HEK293 (cell line): ENCODE measurements around the gene PXYLP1.

Source experiments
- CTCF ChIP-seq: fragments of 450-650 bp; formaldehyde crosslinking; IDR thresholded peaks from 2 replicates; pipeline ENCODE4 v1.5.1; 2016; ENCODE audit warnings: missing biosample characterization, missing genetic modification characterization
- HOXA7 ChIP-seq: sonication (generic); formaldehyde crosslinking; IDR thresholded peaks from 2 replicates; pipeline ENCODE4 v1.8.1; 2022; ENCODE audit warnings: missing genetic modification reagents, borderline replicate concordance
- KLF10 ChIP-seq: fragments of 450-650 bp; IDR thresholded peaks from 2 replicates; pipeline ENCODE4 v1.5.1; 2018; ENCODE audit warnings: missing biosample characterization, mild to moderate bottlenecking, missing genetic modification characterization
- REST ChIP-seq: fragments of 450-650 bp; formaldehyde crosslinking; IDR thresholded peaks from 2 replicates; pipeline ENCODE4 v1.5.1; 2016; ENCODE audit warnings: missing biosample characterization, missing genetic modification characterization
- ZBTB8A ChIP-seq: fragments of 450-650 bp; formaldehyde crosslinking; IDR thresholded peaks from 2 replicates; pipeline ENCODE4 v1.5.1; 2016; ENCODE audit warnings: missing biosample characterization, missing genetic modification characterization
- ZNF138 ChIP-seq: fragments of 450-650 bp; formaldehyde crosslinking; IDR thresholded peaks from 2 replicates; pipeline ENCODE4 v1.5.1; 2016; ENCODE audit warnings: missing biosample characterization, missing genetic modification characterization, borderline replicate concordance
- ZNF157 ChIP-seq: fragments of 450-650 bp; formaldehyde crosslinking; IDR thresholded peaks from 2 replicates; pipeline ENCODE4 v1.5.1; 2016; ENCODE audit warnings: missing biosample characterization, missing genetic modification characterization
- ZNF324 ChIP-seq: fragments of 450-650 bp; formaldehyde crosslinking; IDR thresholded peaks from 2 replicates; pipeline ENCODE4 v1.5.1; 2016; ENCODE audit warnings: missing biosample characterization, missing genetic modification characterization
- ZNF335 ChIP-seq: fragments of 450-650 bp; formaldehyde crosslinking; conservative IDR thresholded peaks from 2 replicates; pipeline ENCODE4 v1.5.1; 2016; ENCODE audit warnings: missing biosample characterization, missing genetic modification characterization
- ZNF426 ChIP-seq: fragments of 450-650 bp; formaldehyde crosslinking; IDR thresholded peaks from 2 replicates; pipeline ENCODE4 v1.5.1; 2017; ENCODE audit warnings: missing biosample characterization, missing genetic modification characterization, mild to moderate bottlenecking, inconsistent platforms, moderate library complexity
- ZNF558 ChIP-seq: fragments of 450-650 bp; formaldehyde crosslinking; IDR thresholded peaks from 2 replicates; pipeline ENCODE4 v1.5.1; 2016; ENCODE audit warnings: missing biosample characterization, missing genetic modification characterization
- TF ChIP-seq, protein P1 (sequence below): IDR thresholded peaks from 2 replicates; pipeline ENCODE4 v1.6.1; 2011; ENCODE audit warnings: mild to moderate bottlenecking, low read depth, low read length, borderline replicate concordance
- TF ChIP-seq, protein P2 (sequence below): fragments of 450-650 bp; formaldehyde crosslinking; IDR thresholded peaks from 2 replicates; pipeline ENCODE4 v1.5.1; 2017; ENCODE audit warnings: missing biosample characterization, missing genetic modification characterization
- TF ChIP-seq, protein P3 (sequence below): fragments of 450-650 bp; formaldehyde crosslinking; IDR thresholded peaks from 2 replicates; pipeline ENCODE4 v1.5.1; 2016; ENCODE audit warnings: missing biosample characterization, missing genetic modification characterization

DNA sequence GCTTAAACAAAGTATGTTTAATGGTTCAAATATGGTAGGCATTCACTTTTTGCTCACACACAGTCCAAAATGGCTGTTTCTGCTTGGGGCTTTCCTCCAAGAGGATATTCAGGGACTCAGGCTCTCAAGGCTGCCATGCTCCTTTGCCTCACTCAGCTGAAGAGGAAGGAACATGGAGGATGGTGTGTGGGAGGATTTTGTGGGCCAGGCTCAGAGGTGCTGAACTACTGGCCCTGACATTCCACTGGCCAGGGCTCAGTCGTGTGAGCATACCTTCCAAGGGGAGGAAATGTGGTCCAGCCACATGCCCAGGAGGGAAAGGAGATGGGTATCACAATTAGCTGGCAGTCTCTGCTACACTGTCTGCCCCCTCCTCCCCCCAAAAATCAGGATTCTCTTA is 8.7 kb downstream of the PXYLP1 start:
- TF ChIP-seq, protein P1, sequence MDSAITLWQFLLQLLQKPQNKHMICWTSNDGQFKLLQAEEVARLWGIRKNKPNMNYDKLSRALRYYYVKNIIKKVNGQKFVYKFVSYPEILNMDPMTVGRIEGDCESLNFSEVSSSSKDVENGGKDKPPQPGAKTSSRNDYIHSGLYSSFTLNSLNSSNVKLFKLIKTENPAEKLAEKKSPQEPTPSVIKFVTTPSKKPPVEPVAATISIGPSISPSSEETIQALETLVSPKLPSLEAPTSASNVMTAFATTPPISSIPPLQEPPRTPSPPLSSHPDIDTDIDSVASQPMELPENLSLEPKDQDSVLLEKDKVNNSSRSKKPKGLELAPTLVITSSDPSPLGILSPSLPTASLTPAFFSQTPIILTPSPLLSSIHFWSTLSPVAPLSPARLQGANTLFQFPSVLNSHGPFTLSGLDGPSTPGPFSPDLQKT, result no peak
- TF ChIP-seq ZNF157 (tag by site-specific recombination) (no peak), CTCF (tag by site-specific recombination) (no peak), REST (tag by site-specific recombination) (no peak), ZNF324 (tag by site-specific recombination) (no peak), ZNF138 (tag by site-specific recombination) (no peak), ZNF335 (tag by site-specific recombination) (no peak), ZNF426 (tag by site-specific recombination) (no peak), ZBTB8A (tag by site-specific recombination) (no peak), KLF10 (tag by site-specific recombination) (no peak), ZNF558 (tag by site-specific recombination) (no peak), HOXA7 (CRISPR knock-in tag) (no peak)
- TF ChIP-seq, protein P2, sequence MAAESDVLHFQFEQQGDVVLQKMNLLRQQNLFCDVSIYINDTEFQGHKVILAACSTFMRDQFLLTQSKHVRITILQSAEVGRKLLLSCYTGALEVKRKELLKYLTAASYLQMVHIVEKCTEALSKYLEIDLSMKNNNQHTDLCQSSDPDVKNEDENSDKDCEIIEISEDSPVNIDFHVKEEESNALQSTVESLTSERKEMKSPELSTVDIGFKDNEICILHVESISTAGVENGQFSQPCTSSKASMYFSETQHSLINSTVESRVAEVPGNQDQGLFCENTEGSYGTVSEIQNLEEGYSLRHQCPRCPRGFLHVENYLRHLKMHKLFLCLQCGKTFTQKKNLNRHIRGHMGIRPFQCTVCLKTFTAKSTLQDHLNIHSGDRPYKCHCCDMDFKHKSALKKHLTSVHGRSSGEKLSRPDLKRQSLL (tag by site-specific recombination), result no peak
- TF ChIP-seq, protein P3, sequence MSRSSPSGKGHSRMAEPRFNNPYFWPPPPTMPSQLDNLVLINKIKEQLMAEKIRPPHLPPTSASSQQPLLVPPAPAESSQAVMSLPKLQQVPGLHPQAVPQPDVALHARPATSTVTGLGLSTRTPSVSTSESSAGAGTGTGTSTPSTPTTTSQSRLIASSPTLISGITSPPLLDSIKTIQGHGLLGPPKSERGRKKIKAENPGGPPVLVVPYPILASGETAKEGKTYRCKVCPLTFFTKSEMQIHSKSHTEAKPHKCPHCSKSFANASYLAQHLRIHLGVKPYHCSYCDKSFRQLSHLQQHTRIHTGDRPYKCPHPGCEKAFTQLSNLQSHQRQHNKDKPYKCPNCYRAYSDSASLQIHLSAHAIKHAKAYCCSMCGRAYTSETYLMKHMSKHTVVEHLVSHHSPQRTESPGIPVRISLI (tag by site-specific recombination), result no peak
